Tibial nerve (tissue), 4 donors: ENCODE results near the gene EIF3F. TPM values are rescaled to one million over a fixed set of nuclear protein-coding genes. Genes with fewer than 3 reads are reported as not detected.

Experiments
- DNase-seq, 2 donors: peaks; one replicate each; pipeline ENCODE4 v3.0.0-alpha.2; 2019; ENCODE audit warnings: low spot score in 2 of 2
- H3K27ac ChIP-seq, 4 donors: fragments of 200-600 bp; sonication (generic) in 3 of 4; one replicate each; pipeline ENCODE4 v1.5.1; 2017 to 2019; ENCODE audit warnings: mild to moderate bottlenecking in 1 of 4
- H3K27me3 ChIP-seq, 2 donors: fragments of 200-600 bp; sonication (generic) in 1 of 2; one replicate each; pipeline versions ENCODE4 v1.5.1 to v1.6.0; 2017 to 2019
- H3K36me3 ChIP-seq, 3 donors: fragments of 200-600 bp; sonication (generic); one replicate each; pipeline ENCODE4 v1.5.1; 2018 to 2019
- H3K4me1 ChIP-seq, 4 donors: fragments of 200-600 bp; sonication (generic) in 3 of 4; one replicate each; pipeline ENCODE4 v1.5.1; 2017 to 2019
- H3K4me3 ChIP-seq, 4 donors: fragments of 200-600 bp; sonication (generic) in 3 of 4; one replicate each; pipeline ENCODE4 v1.5.1; 2017 to 2019; ENCODE audit warnings: mild to moderate bottlenecking in 1 of 4, moderate library complexity in 1 of 4
- H3K9me3 ChIP-seq, 4 donors: fragments of 200-600 bp; sonication (generic) in 3 of 4; one replicate each; pipeline ENCODE4 v1.5.1; 2017 to 2019
- CTCF ChIP-seq, 5 experiments: fragments of 200-600 bp in 3 of 5; fragments of 450-650 bp in 2 of 5; sonication (generic) in 3 of 5; IDR thresholded peaks; one replicate each; pipeline ENCODE4 v1.5.1; 2016 to 2019; ENCODE audit warnings: antibody characterized with exemption in 5 of 5, mild to moderate bottlenecking in 3 of 5, moderate library complexity in 2 of 5
- EP300 ChIP-seq, 2 donors: sonication (generic); formaldehyde crosslinking; IDR thresholded peaks; one replicate each; pipeline ENCODE4 v1.6.1; 2017; ENCODE audit warnings: antibody characterized with exemption in 2 of 2, mild to moderate bottlenecking in 1 of 2
- POLR2A ChIP-seq, 2 donors: fragments of 450-650 bp; IDR thresholded peaks; one replicate each; pipeline ENCODE4 v1.6.1; 2017; ENCODE audit warnings: antibody characterized with exemption in 2 of 2, mild to moderate bottlenecking in 2 of 2, moderate library complexity in 2 of 2
- WGBS, 2 donors: methylation state at CpG; one replicate each; pipeline ENCODE4 v1.1.5; 2018; 5-methylcytosine and 5-hydroxymethylcytosine counted together
- total RNA-seq, 4 donors: library from RNA; depleted of rRNA; stranded (reverse); fragments of >200 nt; gene quantifications; one replicate each; pipeline ENCODE4 v1.1.0, GENCODE V29; 2016

Gene EIF3F, protein sequence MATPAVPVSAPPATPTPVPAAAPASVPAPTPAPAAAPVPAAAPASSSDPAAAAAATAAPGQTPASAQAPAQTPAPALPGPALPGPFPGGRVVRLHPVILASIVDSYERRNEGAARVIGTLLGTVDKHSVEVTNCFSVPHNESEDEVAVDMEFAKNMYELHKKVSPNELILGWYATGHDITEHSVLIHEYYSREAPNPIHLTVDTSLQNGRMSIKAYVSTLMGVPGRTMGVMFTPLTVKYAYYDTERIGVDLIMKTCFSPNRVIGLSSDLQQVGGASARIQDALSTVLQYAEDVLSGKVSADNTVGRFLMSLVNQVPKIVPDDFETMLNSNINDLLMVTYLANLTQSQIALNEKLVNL
- total RNA-seq, result 100 to 1,000 TPM; 144 to 195 (median 162) TPM

DNA sequence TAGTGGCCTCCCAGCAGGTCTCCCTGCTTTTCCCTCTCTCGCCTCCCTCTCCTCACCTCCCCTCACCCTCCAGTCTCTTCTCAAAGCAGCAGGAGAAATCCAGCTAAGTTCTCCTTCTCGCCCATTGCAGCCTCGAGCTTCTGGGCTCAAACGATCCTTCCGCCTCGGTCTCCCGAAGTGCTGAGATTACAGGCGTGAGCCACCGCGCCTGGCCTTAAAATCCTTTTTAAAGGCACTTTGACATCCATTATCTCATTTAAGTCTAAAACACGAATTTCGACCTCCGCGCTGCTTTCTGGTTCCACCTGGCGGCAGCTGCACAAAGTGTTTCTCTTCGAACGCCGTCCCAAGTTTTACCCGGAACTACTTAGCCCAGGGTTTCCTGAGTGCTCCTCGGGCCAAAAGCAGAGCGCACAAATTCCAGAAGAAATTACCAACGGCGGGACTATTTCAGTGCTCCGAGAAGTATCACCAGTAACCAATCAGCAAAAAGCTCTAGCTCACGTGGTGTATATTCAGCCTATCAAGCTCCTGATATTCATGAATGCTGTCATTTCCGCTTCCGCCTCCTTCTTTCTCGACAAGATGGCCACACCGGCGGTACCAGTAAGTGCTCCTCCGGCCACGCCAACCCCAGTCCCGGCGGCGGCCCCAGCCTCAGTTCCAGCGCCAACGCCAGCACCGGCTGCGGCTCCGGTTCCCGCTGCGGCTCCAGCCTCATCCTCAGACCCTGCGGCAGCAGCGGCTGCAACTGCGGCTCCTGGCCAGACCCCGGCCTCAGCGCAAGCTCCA lies at the start of gene EIF3F:
Gene EIF3F (plus strand): TSS at position 570 of the 792 bp plus-strand sequence. CDS start 16 bp downstream, at position 586.
- H3K4me1 ChIP-seq, result peaks cover 0 to 50% (median 21%) of the 10 kb centered on the region in 4 donors
- 0 to 1% methylated on average over 44 to 47 of the region's 47 CpGs for WGBS, 2 donors
- TF ChIP-seq POLR2A (IDR thresholded peaks at IDR 0.05) (peak in 1 of 2 donors; percentile 50), EP300 (IDR thresholded peaks at IDR 0.05) (peak; percentile 91 to 94), CTCF (IDR thresholded peaks at IDR 0.05) (peak; percentile 82 to 94 (median 89))
- peak within 1 kb of the TSS; percentile 75 to 94 (median 82) for H3K4me3 ChIP-seq
- H3K27ac ChIP-seq, result peak within 1 kb of the TSS; percentile 72 to 89 (median 86)
- H3K36me3 ChIP-seq, result peaks cover 0 to 11% (median 0%) of the 10 kb centered on the region in 3 donors
- H3K27me3 ChIP-seq, result no peaks in the 10 kb centered on the region
- H3K9me3 ChIP-seq, result no peaks in the 10 kb centered on the region
- DNase-seq, result peak; percentile 79 to 99

GRCh38 chr11:7941146-7941545 lies 46.0 kb upstream of the EIF3F start:
- 51 to 67% methylated on average over 5 of the region's 5 CpGs for WGBS, 2 donors
- Histone ChIP-seq H3K27me3 (no peaks in the 10 kb centered on the region), H3K9me3 (peaks cover 0 to 34% (median 7%) of the 10 kb centered on the region in 4 donors), H3K4me3 (no peak overlapping the region), H3K4me1 (no peaks in the 10 kb centered on the region), H3K36me3 (no peaks in the 10 kb centered on the region), H3K27ac (no peak overlapping the region)
- no peak for DNase-seq
- TF ChIP-seq EP300 (IDR thresholded peaks at IDR 0.05), result no peak
- TF ChIP-seq CTCF (IDR thresholded peaks at IDR 0.05), result no peak
- TF ChIP-seq POLR2A (IDR thresholded peaks at IDR 0.05), result no peak

- no peak for DNase-seq
- TF ChIP-seq CTCF (IDR thresholded peaks at IDR 0.05) (no peak), POLR2A (IDR thresholded peaks at IDR 0.05) (no peak), EP300 (IDR thresholded peaks at IDR 0.05) (no peak)
- no peak within 1 kb of the TSS for H3K4me3 ChIP-seq
- no peaks in the 10 kb centered on the region for H3K4me1 ChIP-seq
- H3K9me3 ChIP-seq, result peaks cover 0 to 34% (median 7%) of the 10 kb centered on the region in 4 donors
- no peak within 1 kb of the TSS for H3K27ac ChIP-seq
- 83% methylated on average over 2 of the region's 2 CpGs for WGBS, 2 donors
- no peaks in the 10 kb centered on the region for H3K27me3 ChIP-seq
- no peaks in the 10 kb centered on the region for H3K36me3 ChIP-seq
Observed at GRCh38 chr11:7941608-7942007, 45.5 kb upstream of the EIF3F start, which contains the start of gene OR10A3. Gene OR10A3, minus strand, starts transcription at chr11:7941708. Its CDS starts 2,188 bp downstream, at chr11:7939520.

DNA sequence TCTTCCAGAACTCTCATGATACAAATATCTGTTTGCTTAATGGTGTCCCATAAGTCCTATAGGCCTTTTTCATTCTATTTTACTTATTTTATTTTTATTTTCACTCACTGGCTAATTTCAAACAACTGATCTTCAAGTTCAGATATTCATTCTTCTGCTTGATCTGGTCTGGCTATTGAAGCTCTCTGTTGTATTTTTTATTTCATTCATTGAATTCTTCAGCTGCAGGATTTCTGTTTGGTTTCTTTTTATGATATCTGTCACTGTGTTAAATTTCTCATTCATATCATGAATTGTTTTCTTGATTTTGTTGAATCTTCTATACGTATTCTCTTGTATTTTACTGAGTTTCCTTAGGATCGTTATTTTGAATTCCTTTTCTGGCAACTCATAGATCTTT lies 43.0 kb upstream of the EIF3F start:
- Histone ChIP-seq H3K27ac (no peak overlapping the region), H3K9me3 (peaks cover 0 to 34% (median 7%) of the 10 kb centered on the region in 4 donors), H3K27me3 (no peaks in the 10 kb centered on the region), H3K36me3 (no peaks in the 10 kb centered on the region), H3K4me3 (no peak overlapping the region), H3K4me1 (no peaks in the 10 kb centered on the region)
- no peak for DNase-seq
- TF ChIP-seq POLR2A (IDR thresholded peaks at IDR 0.05) (no peak), EP300 (IDR thresholded peaks at IDR 0.05) (no peak), CTCF (IDR thresholded peaks at IDR 0.05) (no peak)
- WGBS, 2 donors, result 84 to 88% methylated on average over 2 of the region's 2 CpGs
